Activated gamma-delta T cell (primary cell): ENCODE results near the gene NUP210.
"Not testable (repeated sequence)": the region's sequence is repeated elsewhere in the genome, so short reads cannot be mapped to it uniquely, and the experiment has no call there.

Source experiments
- DNase-seq: peaks from one replicate; lab custom pipeline; 2025; lab: John Stamatoyannopoulos, UW

Gene NUP210

DNA sequence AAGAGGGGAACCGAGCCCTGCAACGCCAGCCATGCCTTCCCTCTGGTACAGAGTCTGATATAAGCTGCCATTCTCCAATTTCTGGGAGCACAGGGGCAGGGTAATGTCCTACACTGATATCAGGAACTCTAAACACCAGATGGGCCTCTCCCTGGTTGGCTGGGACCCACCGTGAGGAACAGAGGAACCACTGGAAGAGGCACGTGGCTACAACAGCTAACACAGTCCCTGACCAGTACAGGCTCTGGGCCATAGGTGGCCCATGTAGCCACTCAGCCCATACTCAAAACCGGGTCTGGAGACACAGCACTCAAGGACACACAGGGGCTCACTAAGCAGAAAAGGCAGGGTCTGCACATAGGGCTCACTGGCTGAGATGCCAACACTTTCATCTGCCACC is 13.9 kb downstream of the NUP210 start:
- no peak for DNase-seq

DNA sequence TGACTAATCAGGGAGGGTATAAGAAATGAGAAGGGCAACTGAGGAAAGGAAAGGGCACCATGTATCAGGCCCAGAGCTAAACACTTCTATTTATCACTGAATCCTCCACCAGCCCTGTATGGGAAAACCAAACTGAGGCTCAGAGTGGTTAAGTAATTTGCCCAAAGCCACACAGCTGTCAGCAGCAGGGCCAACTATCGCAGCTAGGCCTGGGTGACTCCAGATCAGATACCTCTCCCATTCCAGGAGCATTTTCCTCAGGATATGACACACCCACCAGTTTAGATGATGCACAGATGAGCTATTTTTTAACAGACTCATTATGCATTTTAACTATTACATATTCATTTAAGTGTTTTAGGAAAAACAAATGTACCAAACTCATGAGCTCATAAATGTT is 14.5 kb downstream of the NUP210 start:
- DNase-seq, result no peak

DNA sequence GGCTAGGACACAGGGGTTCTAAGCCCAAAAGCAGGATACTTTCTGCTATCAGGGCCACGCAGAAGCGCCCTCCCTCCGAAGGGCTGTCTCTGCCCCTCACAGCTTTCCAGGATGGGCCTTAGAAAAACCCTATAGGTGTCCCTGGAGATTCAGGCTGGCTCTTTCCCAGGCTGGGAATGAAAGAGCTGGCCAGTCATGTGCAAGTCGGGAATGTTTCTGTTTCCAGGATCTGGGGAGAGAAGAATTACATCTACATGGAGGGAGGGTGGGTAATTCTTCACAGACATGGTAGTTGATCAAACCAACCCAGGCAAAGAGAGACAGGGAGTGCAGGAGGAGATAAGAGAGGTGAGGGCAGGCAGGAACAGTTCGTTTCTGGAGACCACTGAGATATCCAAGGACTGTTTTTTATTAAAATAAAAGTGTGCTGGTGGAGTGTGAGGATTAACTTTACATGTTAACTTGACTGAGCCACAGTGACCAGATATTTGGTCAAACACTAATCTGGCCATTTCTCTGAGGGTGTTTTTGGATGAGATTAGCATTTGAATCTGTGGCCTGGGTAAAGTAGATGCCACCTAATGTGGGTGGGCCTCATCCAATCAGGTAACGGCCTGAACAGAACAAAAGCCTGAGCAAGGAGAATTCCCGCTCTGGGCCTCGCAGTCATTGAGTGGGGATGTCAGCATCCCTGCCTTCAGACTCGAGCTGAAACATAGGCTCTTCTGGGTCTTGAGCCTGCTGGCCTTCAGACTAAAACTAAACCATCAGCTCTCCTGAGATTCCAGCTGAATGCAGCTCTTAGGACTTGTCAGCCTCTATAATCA is 15.3 kb downstream of the NUP210 start:
- DNase-seq, result no peak

DNA sequence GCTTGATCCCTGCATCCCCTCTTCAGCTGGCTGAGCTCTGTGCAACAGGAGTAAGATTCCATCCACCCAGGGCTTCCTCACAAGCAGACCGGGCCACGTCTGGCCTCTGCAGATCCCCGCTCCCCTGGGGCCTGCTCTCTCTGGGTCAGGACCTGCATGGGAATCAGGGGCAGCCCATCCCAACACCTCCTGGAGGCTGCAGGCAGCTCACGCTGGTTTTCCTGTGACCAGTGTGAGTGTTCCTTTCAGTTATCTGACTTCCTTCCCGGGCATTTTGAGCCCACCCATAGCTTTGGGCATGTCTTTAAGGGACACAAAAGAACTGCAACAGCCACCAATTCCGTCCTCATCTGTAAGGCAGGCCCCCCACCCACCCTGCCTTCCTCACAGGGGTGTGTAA is 16.3 kb downstream of the NUP210 start:
- DNase-seq, result no peak

DNA sequence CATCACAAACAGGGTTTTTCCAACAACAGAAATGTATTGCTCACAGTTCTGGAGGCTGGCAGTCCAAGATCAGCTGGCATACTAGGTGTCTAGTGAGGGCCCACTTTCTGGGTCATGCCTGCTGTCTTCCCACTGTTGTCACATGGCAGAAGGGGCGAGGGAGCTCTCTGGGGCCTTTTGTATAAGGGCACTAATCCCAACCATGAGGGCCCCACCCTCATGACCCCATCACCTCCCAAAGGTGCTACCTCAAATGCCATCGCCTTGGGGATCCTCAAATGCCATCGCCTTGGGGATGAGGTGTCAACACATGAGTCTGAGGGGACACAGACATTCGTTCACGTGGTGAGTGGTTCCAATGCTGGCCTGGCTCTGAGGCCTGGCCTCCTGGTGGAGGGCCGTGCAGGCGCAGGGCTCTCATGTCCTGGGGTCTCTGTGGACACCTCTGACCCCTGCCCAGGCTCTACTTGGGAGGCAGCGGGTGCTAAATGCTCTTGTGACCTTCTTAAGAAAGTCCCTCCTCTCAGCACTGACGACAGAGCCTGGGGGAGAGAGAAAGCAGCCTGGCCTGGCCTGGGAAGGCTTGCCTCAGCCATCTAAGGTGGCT is 16.8 kb downstream of the NUP210 start:
- no peak for DNase-seq

DNA sequence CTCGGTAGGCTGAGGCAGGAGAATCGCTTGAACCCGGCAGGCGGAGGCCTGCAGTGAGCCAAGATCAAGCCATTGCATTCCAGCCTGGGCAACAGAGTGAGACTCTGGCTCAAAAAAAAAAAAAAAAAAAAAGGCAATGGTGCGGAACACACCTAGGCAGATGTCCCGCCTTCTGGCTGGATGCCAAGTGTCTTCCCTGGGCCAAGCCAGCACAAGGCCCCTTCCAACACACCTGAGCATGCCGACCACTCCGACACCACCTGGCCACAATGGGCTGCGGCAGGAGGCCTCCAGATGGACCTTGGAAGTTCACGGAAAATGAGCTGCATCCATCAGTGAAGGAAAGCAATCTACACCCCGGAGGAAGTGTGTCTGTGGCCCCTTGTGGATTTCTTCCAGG is 19.0 kb downstream of the NUP210 start:
- DNase-seq, result no peak

DNA sequence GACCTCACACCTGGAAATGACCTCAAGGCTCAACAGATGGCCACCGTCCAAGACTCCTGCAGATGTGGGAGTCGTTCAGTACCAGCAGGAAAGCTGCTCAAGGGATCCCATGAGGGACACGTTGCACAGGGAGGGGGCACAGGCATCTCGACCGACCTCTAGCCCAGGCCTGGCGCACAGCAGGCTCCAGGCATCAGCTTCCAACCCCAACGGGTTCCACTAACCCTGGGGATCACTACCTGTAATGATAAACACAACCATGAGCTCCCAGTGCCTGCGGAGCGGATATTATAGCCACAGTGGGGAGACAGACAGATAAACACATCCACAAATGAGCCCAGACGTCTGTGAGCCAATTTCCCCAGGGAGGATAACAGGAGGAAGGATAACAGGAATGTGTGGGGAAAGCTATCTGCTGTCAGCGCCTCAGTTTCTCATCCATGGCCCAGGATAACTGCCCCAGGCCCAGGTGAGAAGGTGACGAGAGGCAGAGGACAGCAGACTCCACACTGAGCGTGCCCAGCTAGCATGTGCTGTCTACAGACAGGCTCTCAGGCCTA is 19.9 kb downstream of the NUP210 start:
- DNase-seq, result no peak

DNA sequence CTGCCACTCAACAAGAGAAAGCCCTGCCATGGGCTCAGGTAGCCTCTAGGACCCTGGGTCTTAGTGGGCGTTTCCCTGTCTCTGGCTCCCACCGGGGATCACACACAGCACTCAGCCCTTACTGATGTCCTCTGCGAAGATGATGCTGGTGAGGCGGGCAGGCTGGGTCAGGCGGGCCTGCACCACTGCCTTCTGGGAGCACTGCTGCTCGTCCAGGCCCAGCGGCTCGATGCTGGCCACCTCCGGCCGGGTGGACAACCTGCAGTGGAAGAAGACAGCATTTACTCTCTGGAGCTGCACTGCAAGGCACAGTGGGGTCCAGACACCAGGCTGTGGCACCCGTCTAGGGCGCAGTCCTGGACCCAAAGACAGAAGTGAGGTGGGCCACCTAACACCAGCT is 20.5 kb downstream of the NUP210 start:
- DNase-seq, result no peak

DNA sequence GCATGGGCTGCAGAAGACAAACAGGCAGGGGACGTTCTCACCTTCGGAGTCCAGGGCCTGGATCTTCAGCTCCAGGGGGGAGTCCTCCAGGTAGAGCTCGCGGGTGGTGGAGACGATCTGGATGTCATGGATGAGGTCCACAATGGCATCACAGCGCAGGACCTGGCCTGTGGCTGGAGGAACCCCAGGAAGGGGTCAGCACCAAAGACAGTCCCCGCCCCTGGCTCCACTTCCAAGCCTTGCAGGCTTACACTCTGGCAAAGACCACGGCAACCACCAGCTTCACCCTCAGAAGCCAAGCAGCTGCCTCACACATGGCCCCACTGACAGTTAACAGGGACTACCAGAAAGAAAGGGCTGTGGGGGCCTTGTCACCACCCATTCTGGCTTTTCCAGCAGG is 22.8 kb downstream of the NUP210 start:
- DNase-seq, result no peak

DNA sequence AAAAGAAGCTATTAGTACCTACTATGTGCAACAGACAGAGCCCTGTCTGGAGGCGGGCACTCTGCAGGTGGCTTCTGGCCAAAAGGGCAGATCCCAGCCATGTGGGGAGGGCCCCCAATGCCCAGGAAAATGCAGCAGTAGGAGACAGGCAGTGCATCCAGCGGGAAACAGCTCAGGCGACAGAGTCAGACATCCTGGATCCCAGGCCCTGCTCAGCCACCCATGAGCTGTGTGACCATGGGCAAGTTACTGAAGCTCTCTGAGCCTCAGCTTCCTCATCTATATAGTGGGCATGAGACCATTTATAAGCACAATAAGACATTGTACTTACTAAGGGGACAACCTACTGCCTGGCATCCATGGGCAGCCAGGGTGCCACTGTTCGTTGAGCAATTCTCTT is 25.8 kb downstream of the NUP210 start:
- no peak for DNase-seq

DNA sequence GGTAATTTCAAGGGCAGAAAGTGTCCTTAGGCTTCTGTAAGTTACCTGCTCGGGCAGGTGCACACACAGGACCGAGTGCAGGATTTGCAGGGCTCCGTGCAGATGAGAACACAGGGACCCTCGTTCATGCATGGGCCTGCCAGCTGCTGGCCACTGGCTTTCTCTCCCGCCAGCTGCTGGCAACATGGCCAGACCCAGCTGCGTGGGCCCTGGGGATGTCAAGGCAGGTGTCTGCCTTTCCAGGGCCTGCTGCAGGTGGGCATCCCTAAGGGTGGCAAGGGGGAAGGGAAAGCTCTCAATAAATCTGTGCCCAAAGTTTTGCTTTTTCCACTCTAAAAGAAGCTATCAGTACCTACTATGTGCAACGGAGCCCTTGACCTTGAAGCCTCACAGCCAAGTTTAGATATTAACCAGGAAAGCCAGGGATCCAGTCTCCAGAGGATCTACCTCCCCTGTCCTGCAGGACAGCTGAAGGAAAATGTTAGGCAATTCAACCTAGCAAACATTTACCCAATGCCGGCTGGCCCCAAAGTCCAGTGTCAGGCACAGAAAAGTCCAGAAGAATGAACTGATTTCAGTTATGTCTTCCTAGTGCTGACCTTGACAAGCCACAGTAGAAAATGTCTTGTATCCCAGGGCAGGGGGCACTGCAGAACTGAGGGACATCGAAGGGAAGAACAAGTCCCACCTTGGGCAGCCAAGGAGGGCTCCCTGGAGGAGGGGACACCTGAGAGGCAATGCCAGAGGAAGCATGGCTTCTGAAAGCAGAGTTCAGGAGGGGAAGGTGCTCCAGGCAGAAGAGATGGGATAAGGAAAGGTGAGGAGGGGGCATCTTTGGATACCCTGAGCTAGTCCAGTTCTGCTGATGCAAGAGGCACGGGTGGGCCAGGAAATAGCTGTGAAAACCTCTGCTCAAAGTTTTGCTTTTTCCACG is 26.4 kb downstream of the NUP210 start:
- no peak for DNase-seq

DNA sequence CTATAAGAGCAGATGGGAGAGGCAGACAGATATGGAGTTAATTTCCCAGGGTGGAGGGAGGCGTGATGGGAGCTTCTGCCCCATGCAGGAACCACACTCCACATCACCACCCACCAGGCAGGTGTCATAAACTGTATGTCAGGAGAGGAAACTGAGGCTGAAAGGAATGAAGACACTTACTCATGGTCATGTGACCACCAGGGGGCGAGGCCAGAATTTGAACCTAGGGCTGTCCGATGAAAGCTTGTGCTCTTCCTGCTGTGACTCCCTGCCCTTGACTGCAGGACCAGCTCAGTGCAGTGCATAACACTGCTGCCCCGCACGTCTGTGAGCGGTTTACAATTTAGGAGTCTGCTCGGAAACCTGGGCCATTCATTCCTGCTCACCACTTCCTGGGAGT is 28.8 kb downstream of the NUP210 start:
- no peak for DNase-seq

DNA sequence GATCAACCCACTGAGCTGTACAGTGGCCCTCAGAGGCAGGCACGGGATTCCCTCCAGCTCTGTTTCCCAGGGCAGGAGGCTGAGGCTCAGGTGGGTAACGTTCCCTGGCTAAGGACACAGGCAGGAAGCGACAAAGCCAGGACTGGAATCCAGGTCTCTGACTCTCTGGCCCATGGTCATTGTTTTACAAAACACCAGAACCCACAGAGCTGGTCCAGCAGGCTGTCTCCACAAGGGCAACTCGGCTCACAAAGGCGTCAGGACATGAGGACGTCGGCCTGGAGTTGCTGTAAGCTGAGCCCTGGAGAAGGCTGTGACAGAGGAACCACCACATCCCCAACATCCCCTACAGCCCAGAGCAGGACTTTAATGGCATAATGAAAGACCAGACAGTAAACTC is 30.7 kb downstream of the NUP210 start:
- no peak for DNase-seq

DNA sequence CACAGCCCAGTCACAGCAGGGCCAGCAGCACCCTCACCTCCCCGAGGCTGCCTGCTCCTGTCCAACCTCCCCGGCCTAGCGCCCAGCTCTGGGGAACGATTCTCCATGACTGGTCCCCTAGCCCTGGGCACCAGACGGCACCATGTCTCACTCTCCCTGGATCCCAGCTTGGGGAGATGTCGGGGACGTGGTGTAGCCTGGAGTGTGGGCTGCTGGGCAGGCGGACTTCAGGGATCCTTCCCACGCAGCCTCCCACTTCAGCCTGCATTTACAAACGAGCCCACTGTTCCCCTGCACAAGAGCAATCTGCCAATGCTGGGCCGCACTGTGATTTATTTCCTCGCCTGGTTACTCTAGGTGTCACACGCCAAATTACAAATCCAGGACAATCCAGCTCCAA is 31.3 kb downstream of the NUP210 start:
- no peak for DNase-seq

DNA sequence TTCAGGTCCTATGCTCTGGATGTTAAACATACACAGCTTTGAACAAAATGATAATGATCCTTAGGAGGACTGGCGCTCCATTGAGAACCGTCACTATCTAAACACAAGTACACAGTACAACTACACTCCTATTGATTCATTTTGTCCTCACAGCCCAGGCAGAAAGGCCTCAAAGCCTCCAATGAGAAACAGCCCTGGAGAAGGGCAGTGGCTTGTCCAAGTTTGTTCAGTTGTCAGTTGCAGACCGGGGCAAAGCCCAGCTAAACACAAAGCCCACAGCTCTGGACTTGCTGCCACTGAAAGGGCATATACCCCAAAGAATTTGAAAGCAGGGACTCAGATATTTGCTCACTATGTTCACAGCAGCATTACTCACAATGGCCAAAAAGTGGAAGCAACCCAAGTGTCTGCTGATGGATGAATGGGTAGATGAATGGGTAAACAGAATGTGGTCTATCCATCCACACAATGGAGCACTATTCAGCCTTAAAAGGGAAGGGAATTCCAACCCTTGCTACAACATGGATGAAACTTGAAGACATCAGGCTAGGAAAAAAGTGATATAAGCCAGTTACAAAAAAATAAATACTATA is 34.7 kb downstream of the NUP210 start:
- DNase-seq, result no peak

DNA sequence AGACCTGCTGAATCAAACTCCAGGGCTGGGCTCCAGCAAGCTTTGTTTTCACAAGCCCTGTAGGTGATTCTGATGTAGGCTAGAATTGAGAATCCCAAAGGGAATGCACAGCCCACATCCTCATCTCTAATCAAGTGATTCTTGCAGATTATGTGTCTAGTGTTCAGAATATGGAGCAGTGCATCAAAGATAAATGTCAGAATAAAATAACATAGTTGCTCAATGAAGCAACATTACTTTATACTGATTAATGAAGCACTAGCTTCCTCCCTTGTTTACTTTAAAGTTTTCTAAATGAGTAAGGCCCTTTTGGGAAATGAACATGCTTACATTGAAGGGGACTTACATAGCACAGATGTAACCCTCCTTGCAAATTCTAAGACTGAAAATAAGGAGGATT is 39.2 kb downstream of the NUP210 start:
- DNase-seq, result no peak

DNA sequence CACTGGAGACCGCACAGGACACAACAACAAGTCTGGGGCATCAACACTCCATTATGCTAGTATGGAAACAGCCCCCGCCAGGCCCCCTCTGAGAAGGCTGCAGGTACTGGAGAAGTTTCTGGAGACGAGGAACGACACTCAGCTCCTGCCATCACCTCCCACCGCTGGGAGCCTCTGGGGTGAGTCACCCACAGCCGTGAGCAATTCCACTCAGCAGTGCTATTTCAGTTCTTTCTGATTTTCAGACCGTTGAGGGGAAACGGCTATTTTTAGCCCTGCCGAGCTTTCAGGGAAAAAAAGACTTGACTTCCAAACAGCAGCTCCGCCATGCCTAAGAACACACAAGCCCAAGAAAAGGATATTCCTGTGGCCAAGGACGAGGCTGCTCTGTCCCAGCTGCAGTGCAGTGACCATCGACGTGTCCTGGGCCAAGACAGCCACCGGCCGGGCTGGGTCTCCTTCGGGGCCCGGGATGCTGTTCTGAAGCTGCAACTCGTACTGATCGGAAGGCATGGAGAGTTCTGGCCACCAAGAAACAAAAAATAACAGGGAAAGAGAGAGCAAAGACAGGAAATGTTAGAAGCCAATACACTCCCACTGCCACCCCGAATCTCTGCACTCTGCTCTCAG is 40.8 kb downstream of the NUP210 start:
- DNase-seq, result no peak

DNA sequence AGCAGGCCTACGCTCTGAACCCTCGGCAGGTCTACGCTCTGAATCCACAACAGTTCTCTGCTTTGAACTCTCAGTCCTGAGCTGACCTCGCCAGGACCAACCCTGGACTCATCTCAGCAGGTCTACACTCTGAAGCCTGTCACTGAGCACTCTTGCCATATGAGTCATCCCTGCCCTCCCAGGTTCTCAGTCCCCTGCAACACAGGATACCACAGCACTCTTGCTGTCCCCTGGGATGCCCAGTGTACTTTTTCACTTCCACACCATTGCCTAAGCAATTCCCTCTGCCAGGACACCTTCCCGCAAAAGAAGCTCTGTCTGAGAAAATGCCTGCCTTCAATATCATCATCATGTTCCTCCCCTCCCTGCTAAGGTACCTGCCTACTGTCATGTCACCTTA is 42.0 kb downstream of the NUP210 start:
- DNase-seq, result no peak

DNA sequence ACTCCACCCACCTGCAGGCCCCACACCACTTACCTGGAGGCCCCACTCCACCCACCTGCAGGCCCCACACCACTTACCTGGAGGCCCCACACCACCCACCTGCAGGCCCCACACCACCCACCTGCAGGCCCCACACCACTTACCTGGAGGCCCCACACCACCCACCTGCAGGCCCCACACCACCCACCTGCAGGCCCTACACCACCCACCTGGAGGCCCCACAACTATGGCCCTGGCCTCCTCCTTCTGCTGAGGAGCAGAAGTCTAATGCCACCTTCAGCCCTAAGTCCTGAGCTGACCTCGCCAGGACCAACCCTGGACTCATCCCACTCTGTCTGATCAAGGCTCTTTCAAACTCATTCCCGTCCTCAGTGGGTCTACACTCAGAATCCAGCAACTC is 42.4 kb downstream of the NUP210 start:
- DNase-seq, result not testable (repeated sequence)

DNA sequence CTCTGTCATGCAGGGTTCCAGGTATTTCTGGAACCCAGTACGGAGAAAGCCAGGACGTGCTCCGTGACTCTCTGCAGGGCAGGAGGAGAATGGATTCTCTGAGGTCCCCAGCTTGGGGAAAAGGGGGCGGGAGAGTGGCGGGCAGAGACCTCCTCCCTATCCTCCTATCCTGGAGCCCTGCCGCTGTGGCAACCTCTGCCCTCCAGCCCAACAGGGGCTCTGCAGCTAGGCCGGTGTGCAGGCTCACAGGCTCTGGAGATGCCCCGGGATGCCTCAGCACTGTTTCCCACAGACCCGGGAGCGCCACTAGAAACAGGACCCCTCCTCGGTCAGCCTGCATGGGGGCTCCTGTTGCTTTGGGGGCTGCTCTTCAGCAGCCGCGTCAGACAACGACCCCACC is 43.1 kb downstream of the NUP210 start:
- DNase-seq, result no peak

DNA sequence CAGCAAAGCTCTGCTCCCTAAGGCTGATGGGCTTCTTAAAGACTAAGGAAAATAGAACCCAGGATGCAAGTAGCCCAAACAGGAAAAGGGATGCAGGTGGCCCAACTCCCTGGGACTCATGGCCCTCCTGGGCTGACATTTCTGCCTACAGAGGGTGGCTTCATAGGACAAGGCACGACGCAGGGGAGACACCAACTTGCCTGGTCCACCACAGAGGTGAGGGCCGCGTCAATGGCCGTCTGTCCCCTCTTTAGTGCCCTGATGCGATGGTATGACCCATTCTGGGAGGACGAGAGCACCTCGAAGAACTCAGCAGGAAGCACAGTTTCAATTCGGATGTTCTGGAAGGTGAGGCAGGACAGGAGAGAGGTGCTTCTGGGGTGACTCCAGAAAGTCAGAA is 44.0 kb downstream of the NUP210 start:
- DNase-seq, result no peak

DNA sequence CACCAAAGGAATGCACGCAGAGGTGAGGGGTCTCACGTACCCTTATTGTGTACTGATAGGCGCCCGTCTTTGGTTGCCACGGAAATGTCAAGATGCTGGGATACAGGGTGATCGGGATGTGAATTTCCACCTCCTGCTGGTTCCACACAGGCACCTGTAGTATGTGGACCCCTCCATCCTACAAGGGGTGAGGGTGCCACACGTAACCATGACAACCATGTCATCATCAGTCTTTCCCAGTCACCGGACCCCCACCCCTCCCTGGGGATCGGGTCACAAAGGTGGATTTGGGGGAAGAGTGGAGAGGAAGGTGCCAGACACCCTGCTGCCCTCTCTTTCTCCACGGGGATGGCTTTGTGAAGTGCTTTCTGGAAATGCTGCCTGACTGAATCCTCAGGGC is 44.7 kb downstream of the NUP210 start:
- no peak for DNase-seq
